HepG2 (cell line): ENCODE results near the gene TUBG2. TPM values are rescaled to one million over a fixed set of nuclear protein-coding genes. Genes with fewer than 3 reads are reported as not detected.
A peak's percentile ranks its signal among the peaks of the same experiment; 100 is the strongest.

Source experiments
- ASH2L ChIP-seq: fragments of 300-600, 200-600 bp; sonication (generic); IDR thresholded peaks from 2 replicates; pipeline ENCODE4 v1.7.0; 2017; ENCODE audit warnings: low read depth, mild to moderate bottlenecking, moderate library complexity, mixed read lengths, low read length; ENCODE audit not compliant: insufficient read length
- ATF2 ChIP-seq: sonication (generic); formaldehyde crosslinking; IDR thresholded peaks from 2 replicates; pipeline ENCODE4 v1.4.0; 2020; ENCODE audit warnings: missing genetic modification reagents
- FOSL2 ChIP-seq: sonication (generic); formaldehyde crosslinking; IDR thresholded peaks from 2 replicates; pipeline ENCODE4 v1.4.0; 2020; ENCODE audit warnings: missing genetic modification reagents
- FOXA1 ChIP-seq, 2 experiments: fragments of 450-650 bp in 1 of 2; sonication (generic) in 1 of 2; formaldehyde crosslinking in 1 of 2; IDR thresholded peaks; 2 replicates each; pipeline versions ENCODE4 v1.4.0 to v1.6.1; 2016 to 2020; ENCODE audit warnings: missing genetic modification reagents in 1 of 2
- LRRFIP1 ChIP-seq: sonication (generic); formaldehyde crosslinking; conservative IDR thresholded peaks from 2 replicates; pipeline ENCODE4 v1.4.0; 2020; ENCODE audit warnings: missing genetic modification reagents
- MNT ChIP-seq: fragments of 450-650 bp; IDR thresholded peaks from 2 replicates; pipeline ENCODE4 v1.6.1; 2016
- SMYD3 ChIP-seq: sonication (generic); formaldehyde crosslinking; IDR thresholded peaks from 2 replicates; pipeline ENCODE4 v1.8.1; 2023; ENCODE audit warnings: mild to moderate bottlenecking, missing genetic modification reagents
- SP4 ChIP-seq: sonication (generic); formaldehyde crosslinking; IDR thresholded peaks from 2 replicates; pipeline ENCODE4 v1.8.1; 2023; ENCODE audit warnings: mild to moderate bottlenecking, missing genetic modification reagents
- ZFP82 ChIP-seq: sonication (generic); formaldehyde crosslinking; IDR thresholded peaks from 2 replicates; pipeline ENCODE4 v1.5.1; 2020; ENCODE audit warnings: mild to moderate bottlenecking, missing genetic modification reagents, borderline replicate concordance
- ZNF260 ChIP-seq: sonication (generic); formaldehyde crosslinking; IDR thresholded peaks from 2 replicates; pipeline ENCODE4 v1.4.0; 2020; ENCODE audit warnings: missing genetic modification reagents, low read depth, mild to moderate bottlenecking, borderline replicate concordance
- ZNF329 ChIP-seq: sonication (generic); formaldehyde crosslinking; IDR thresholded peaks from 2 replicates; pipeline ENCODE4 v1.9.0; 2021; ENCODE audit warnings: low read depth, mild to moderate bottlenecking, missing genetic modification reagents
- ZNF33A ChIP-seq: sonication (generic); formaldehyde crosslinking; IDR thresholded peaks from 2 replicates; pipeline ENCODE4 v1.5.1; 2020; ENCODE audit warnings: missing genetic modification reagents, mild to moderate bottlenecking, moderate library complexity, borderline replicate concordance
- ZNF496 ChIP-seq: sonication (generic); formaldehyde crosslinking; IDR thresholded peaks from 2 replicates; pipeline ENCODE4 v1.8.1; 2023; ENCODE audit warnings: mild to moderate bottlenecking, moderate library complexity, missing genetic modification reagents; ENCODE audit not compliant: insufficient replicate concordance
- ZNF562 ChIP-seq: sonication (generic); formaldehyde crosslinking; IDR thresholded peaks from 2 replicates; pipeline ENCODE4 v1.8.0; 2022; ENCODE audit warnings: missing genetic modification reagents, borderline replicate concordance
- ZNF646 ChIP-seq: sonication (generic); formaldehyde crosslinking; IDR thresholded peaks from 2 replicates; pipeline ENCODE4 v1.9.0; 2021; ENCODE audit warnings: mild to moderate bottlenecking, missing genetic modification reagents
- ZNF777 ChIP-seq: sonication (generic); formaldehyde crosslinking; IDR thresholded peaks from 2 replicates; pipeline ENCODE4 v1.4.0; 2020; ENCODE audit warnings: missing genetic modification reagents
- polyA plus RNA-seq, 8 experiments: library from polyadenylated mRNA; depleted of rRNA in 3 of 8; stranded (reverse) in 7 of 8; unstranded in 1 of 8; fragments of >200 nt; fragmentation: Illumina TruSeq in 4 of 8; extraction: Trizol in 4 of 8; gene quantifications; 2 replicates each; pipeline versions ENCODE4 v1.2.1 to v1.2.3, GENCODE V29; 2011 to 2016; ENCODE audit warnings: low read depth in 4 of 8, missing spikeins in 1 of 8, mixed read lengths in 1 of 8; ENCODE audit not compliant: insufficient read depth in 1 of 8
- total RNA-seq, 5 experiments: library from RNA; depleted of rRNA; stranded (reverse); fragments of >200 nt; fragmentation: Illumina TruSeq; extraction: Trizol; gene quantifications; 2 replicates each; pipeline ENCODE4 v1.2.3, GENCODE V29; 2016; ENCODE audit warnings: low read depth in 1 of 5

The TUBG2 gene
- total and polyA plus RNA-seq, 2 of the 13 experiments (the other 11 are each of a cell fraction or from before 2014, with no cell fraction given), result 16.0 to 42.3 TPM

- TF ChIP-seq LRRFIP1 (CRISPR knock-in tag) (no peak), ZNF777 (CRISPR knock-in tag) (no peak), MNT (peak; percentile 62), ZNF260 (CRISPR knock-in tag) (no peak), ZNF562 (CRISPR knock-in tag) (no peak), ZNF329 (CRISPR knock-in tag) (no peak), SP4 (CRISPR knock-in tag) (peak; percentile 70), ZFP82 (no peak), ZNF496 (CRISPR knock-in tag) (no peak), FOXA1 (IDR thresholded peaks at IDR 0.05) (no peak), FOXA1 (CRISPR knock-in tag; IDR thresholded peaks at IDR 0.05) (peak; percentile 61), SMYD3 (CRISPR knock-in tag) (peak; percentile 37; the same call in 1 of the 2 replicates), ZNF646 (CRISPR knock-in tag) (no peak), FOSL2 (CRISPR knock-in tag) (peak; percentile 48), ZNF33A (CRISPR knock-in tag) (no peak), ASH2L (no peak), ATF2 (peak; percentile 54; the same call in 1 of the 2 replicates)
Measured at GRCh38 chr17:42677921-42678781, 19.1 kb downstream of the TUBG2 start (continued).
